ENCODE data around the gene SSBP3.

Gene SSBP3

DNA sequence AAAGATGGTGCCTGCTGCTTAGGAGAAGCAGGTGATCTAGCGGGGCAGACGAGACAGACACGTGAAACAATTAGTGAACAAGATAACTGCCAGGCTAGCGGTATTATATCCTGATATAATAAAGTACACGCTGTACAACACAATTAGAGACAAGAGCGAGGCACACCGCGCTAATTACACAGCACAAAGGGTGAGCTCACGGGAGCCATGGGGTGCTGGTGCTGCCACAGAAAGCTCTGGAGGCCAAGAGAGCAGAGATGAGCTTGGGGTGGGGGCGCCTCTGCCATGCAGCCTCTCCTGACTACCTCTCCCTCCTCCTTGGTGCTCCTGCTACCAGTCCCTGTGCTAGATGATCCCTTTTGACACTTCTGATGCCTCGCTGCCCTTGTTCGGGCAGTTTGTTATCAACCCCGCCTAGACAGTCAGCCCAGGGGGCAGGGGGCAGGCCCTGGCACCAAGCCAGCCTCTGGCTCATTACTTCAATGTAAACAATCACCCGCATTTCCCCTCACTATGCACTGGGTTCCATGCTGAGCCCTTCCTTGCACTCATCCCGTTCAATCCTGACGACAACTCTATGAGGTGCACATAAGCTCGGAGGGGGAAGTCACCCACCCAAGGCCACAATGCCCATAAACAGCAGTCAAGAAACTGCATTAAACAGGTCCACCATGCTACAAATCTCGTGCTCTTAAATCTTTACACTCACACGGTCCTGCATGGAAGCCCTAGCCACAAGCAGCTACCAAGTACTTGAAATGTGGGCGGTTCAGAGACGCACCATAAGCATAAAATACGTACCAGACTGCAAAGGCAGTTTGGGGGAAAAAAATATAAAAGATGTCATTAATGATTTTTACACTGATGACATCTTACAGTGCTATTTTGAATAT lies 103.0 kb downstream of the SSBP3 start:
- DNase-seq, result no peak

DNA sequence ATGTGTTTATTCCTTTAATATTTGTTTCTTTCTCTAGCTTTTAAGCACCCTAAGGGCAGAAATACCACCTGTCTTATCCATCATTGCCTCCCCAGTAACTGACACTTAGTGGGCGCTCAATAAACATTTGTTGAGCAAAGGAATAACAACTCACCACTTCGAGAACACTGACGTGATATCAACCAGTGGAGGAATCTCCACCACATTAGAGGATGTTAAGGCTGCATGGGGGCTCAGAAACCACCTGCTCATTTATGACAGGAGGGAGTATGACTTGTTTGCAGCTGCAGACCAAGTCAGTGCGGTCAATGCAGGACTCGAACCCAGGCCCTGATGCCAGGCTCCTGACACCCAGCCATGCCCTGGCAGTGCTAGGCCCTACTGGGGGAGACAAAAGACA lies 103.6 kb downstream of the SSBP3 start:
- DNase-seq, result no peak

DNA sequence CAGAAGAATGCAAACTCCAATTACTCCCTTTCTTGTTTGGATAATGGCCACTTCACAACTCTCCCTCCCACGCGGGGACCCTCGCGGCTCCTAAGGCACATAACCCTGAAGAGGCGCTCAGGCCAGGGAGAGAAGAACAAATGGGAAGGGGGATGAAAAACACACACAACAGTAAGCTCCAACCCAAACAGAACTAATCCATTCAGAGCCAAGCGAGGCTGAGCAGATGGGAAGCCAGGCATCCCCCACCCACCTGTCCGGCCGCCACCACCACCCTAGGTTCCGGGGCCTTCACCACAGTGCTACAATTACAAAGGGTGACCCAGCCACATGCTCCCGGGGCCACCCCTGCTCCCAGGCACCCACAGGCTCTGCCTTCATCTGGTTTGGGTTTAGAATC lies 104.7 kb downstream of the SSBP3 start:
- no peak for DNase-seq

DNA sequence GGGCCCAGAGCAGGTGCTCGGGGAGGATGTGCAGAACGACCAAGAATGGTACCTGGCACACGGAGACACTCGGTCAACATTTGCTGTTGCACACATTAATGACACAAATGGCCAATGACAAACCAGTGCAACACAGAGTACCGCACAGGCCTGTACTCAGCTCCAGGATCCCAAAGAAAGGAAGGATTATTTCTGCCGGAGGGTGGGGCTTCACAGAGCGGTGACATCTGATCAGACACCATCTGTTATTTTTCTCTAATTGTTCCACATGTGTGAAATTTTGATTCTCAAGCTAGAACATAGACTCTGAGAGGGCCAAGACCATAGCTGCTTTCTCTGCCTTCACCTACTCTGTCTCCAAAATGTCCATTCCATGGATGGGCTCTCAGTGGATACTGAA lies 105.8 kb downstream of the SSBP3 start:
- DNase-seq, result no peak

DNA sequence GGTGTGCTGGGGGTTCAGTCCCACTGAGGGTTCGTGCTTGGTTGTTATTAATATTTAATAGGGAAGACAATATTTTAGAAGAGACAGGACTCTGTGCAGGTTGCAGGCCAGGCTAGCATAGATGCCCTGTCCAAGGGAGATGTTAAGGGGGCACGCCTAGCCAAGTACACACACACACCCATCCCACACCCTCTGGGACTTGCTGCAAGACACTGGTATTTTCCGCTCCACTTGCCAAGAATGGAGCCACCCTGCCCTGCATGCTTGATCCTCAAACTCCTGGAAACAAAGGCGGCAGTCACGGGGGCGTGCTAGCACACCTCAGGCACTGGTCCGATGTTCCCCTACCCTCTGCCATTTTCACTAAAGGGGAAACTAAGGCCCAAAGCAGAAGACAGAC lies 107.2 kb downstream of the SSBP3 start:
- no peak for DNase-seq

DNA sequence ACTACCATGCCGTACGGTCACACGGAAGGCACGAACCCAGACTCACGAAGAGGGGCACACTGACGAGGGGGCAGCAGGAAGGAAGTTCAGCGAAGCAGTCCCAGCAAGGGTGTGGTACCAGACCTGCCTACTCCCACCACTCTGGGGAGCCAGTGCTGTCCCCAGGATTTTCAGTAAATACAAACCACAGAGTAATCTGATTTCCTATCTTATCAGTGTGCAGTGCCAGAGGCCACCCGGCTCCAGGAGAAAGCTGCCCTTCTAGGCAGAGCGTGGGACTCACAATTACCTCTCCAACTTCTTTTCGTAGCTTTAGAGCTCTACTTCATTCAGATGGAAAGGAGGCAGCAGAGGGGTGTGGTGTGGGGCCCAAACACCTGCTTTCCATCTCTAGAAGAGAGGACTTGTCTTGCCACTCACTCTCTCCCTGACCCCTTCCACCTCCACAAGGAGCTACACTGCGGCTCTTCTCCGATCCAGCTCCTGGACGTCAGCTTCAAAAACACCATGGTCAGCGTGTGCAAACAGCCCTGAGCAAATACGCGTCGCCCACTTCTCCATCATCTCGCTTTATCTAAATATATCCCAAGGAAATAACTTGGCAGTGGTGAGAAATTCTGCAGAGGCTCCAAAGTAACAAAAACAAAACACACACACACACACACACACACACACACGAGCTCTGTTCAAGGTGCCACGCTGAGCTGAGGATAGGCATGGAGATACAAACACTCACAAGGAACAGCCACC lies 107.7 kb downstream of the SSBP3 start:
- DNase-seq, result no peak

DNA sequence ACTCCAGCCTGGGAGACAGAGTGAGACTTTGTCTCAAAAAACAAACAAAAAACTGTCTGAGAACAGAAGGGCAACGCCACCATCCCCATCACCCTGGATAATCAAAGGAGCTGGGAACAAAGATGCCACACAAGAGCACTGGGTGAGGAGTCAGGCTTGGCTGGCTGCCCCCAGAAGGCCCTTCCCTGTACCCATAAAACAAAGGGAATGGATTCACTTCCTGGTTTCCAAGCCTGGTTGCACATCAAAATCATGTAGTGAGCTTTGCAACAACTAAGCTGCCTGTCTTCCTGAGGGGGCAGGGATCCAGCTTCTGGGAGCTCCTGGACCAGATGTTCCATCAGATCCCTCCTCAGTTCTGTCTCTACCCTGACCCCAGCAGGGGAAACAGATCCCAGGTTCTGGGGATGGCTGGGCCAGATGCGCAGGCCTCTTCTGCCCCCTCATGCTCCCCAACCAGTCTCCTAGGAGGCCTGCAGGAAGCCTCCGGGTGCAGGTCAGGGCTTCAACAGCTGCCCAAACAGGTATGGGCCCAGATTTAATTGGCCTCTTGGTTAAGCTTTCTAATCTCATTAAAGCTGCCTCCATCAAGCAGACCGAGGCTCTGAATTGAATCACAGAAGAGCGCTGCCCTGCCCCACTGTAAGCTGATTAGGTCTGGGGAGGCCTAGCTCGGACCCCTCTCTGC lies 108.5 kb downstream of the SSBP3 start:
- no peak for DNase-seq

DNA sequence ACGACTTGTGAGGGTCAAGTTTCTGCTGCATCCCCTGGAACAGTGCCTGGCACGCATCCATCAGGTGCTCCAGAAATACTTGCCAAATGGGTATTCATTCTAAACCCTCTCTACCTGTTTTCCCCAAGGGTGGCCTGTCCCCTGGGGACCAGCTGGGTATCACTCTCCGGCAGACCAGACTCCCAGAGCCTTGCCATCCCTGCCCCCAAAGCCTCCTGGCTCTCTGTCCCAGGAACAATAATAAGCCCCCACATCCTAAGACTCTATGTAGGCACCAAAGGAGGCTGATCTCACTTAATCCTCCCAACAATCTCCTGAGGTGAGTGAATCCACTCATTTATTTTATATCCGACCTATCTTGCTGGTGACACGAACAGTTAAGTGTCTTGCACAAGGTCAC lies 109.5 kb downstream of the SSBP3 start:
- DNase-seq, result no peak

DNA sequence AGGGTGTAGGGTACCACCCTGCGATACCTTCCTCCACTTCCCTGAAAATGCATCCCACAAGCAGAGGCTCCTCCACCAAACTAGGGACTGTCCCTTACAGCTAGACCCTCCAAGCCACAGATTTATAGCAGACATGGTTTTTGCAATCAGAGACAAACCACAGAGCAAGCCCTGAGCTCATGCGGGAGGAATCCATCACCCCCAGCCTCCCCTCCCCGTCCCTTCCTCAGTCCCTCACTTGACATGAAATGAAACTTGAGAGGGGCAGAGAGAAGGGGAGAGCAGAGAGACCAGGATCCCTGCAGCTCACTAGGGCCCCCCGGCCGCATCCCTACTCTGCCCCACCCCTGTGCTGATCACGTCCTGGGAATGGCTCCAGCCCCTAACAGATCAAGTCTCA lies 111.3 kb downstream of the SSBP3 start:
- DNase-seq, result no peak

DNA sequence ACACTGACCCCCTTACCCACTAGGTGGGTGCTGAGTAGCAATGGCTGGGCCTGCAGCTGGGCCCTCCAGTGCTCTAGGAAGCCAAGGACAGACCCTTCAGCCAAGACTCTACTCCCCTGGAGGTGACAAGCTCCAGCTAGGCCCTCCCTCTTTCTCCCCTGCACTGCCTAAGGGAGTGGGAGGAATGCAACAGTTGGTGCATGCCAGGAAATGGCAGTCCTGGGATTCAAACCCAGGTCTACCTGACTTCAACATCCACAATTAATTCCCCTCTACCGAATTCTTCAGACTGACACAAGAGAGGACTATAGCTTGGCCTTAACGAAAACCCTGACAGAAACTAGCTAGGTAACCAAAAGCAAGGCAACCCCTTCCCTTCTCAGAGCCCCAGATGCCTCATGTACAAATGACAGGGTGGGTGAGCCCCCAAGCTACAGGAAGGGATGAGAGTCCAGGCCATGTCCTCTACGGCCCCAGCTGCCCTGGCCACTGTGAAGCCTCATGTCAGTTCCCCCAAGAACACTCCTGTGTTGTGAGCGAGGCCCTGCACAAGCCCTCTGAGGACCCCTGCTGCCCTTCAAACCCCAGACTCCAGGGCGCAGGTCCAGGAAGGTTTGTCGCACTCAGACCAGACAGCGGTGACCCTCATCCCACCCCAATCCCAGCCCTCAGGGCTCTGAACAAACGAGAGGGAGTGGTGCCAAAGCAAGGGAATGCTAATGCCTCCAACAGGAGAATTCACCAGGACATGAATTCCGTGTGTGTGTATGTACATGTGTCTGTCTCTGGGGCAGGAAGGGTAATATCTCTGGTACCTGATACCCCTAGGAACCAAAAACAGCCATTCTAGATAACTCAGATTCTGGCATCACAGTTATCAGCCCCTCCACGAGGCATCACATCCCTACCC lies 113.9 kb downstream of the SSBP3 start:
- no peak for DNase-seq

DNA sequence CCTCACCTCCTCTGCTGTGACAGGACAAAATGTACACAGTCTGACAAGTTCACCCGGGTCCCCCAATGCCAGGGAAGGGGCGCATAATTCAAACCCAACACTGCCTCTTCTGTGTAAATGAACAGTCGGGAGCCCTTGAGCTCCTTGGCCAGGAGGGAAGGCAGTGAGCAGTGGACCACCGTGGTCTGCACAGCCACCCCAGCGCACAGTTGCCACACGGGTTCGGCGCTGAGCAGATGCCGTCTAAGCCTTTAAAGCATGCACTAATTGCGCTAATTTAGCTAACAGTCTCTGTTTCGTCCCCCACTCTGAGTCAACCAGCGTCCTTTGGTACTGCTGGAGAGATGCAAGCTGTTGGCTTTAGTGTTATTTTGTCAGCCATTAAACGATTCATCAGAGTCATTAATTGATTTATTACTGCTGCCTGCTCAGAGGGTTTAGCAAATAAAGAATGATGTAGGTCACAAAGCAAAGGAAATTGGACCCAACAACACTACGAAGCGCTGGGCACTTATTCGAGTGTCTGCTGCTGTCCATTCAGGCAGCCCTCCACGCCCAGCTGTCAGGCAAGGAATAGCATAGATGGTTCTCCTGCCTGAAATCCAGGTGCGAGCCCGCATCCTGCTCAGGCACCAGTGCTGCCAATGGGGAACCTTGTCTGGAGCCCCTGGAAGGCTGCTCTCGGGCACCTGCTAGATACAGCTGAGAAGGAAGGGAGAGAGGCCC lies 114.8 kb downstream of the SSBP3 start:
- no peak for DNase-seq

DNA sequence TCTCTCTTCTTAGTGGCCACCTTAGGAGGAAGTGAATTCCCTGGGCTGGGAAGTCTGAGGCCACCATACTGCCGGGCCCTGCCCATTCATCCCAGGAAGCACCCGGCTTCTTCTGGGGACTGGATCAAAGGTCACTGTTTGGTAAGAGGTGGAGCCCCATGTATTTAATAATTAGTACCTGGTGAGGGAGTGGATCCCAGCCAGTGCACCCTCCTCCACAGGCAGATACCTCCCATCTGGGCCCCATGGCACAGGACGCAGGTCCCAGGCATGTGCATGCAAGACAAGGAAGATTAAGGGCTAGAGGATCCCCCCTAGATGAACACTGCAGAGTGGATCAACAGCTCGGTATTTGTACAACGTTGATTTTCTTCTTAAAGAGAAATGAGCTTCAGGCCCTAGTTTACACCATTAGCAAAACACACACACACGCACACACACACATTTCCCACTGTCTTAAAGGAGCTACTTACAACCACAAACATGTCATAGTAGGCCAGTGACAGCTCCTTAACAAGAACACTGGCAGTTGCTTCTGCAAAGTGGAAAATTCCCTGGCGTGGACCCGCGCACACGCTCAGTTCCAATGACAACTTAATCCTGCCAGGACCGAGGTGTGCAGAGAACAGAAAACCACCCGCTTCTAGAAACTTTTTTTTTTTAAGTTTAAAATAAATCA lies 115.5 kb downstream of the SSBP3 start:
- peak; percentile 57 for DNase-seq

DNA sequence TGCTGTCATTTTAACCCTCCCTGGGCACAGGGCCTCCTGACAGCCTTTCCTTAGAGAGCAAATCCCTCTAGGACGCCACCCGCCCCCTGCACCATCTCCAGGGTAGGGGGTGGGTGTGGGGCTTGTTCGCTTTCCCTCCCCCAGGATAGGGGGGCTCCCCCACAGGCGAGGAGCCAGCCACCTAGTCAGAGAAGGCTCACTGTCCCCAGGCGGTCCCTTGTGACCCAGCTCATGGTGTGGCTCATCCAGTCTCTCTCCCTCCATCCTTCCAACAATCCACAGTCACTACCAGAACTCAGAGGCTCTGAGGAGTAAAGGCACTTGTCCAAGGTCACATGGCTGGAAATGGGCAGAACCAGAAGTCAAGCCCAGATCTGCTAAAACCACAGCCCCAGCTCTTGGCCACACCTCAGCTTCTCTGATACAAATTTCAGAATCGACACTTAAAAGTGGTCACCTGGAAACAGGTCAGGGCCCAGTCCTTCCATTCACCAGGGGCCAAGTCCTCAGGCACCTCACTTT lies 116.4 kb downstream of the SSBP3 start:
- no peak for DNase-seq

DNA sequence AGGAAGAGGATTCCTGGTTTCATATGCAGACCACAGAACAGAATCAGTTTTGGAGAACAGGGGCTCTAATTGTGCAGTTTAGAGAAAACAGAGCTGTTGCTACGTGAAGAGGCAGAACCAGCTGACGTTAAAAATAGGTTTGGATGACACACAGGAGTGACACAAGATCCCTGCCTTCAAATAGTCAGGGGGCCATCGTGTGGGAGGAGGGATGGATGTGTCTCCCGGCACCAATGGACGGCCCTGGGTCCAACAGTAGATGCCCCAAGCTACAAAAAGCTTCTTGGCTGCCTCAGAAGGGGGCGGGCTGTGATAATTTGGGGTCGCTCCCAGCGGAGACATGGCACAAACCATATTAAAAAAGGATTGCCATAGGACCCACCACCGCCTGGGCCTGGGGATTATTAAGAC lies 118.4 kb downstream of the SSBP3 start:
- no peak for DNase-seq

DNA sequence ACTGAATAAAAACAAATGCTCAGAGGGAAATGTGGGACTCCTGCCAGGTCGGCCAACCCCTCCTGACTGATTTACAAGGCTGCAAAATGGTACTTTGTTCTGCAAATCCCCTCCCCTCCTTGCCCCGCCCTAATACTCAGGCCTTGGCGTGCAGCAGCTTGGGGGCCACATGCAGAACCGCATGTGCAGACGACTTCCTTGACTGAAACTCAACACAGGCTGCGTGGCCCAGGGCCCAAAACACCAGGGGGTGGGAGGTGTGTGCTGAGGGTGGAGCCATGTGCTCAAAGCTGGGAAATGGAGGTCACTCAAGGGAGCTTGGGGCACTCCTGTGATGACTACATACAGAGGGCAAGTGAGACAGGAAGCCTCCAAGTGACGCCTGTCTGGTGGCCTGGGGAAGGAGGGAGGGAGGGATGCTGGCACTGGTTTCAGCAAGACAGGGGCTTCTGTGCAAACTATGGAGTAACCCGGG lies 119.0 kb downstream of the SSBP3 start:
- DNase-seq, result peak; percentile 89

DNA sequence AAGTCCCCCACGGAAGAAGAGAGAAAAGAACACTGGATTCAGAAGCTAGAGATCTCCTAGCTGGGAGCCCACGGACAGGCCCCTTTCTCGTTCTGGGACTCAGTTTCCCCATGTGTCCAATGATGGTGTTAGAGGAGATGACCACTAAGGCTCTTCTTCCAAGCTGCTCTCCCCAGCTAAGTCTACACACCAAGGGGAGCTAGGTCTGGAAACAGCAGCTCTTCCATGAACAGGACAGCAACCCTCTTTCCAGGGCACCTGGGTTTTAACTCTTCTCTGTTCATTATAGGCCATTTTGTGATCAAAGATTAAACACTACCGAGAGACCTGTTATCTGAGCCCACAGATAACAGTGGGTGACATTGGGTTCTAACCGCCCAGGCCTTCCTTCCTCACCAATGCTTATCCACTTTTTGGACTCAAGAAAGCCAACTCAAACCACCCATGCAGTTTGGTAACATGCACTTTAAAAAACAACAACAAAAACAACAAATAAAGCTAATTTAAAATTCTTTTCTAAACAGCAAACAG lies 120.3 kb downstream of the SSBP3 start:
- DNase-seq, result no peak

DNA sequence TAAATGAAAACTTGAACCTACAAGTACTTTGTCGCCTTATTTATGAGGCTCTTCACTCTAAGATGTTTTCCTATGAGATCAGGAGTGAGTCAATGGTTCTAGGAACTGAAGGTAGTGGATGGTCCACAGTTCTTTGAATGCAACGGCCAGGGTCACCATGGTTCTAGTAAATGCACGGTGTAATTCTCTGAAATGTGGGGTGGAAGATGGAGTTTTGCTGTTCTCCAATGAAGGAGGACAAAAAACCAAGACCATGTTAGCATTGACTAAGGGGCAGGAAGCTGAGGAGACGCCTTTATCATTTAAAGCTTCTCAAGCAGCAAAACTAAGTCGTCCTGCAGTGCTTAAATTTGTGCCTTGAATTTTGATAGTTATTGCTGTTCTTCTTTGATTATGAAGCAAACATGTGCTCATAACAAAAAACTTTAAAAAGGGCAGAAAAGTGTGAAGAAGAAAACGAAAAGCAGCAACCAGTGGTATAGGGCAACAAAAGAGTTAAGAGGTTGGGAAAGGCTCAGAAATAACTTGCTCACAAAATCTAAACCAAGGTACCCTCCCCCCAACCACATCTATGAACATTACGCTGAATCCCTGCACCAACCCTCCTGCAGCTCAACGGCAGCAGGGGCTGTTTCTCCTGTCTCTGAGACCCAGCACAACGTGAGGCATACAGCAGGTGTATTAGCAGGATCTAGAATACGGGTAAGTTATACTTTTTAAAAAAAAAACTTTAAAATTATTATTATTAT lies 121.2 kb downstream of the SSBP3 start:
- DNase-seq, result no peak

DNA sequence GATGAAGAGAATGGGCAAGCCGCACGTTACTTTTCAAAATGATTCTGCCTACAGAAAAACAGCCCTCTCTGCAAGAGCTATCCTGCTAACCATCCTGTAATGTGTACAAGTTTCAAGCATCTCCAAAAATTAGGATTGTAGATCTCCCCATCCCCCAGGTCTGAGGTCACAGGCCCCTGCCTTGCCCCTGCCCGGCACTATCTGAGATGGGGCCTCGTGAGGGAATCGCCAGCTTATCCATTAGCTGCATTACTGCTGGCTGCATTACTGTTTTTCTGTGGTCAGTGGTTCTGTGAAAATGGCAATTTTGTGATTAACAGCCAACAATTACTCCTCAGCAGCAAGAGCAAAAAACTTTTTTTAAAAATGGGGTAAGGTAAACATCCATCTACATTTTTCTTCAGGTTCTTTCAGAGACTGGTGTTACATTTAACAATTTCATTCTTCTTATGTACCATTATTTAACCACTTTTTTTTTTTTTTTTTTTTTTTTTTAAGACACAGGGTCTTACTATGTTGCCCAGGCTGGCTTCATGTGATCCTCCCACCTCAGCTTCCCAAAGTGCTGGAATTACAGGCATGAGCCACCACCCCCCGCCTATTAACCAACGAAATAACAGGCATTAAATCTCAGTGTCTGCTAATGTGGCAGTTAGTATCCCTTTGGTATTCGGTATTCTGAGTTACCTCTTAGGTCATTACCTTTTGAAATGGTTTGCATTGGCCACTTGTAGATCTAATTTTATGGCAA lies 122.4 kb downstream of the SSBP3 start:
- no peak for DNase-seq

Measured in left hindlimb (tissue), 1 donor.